DND-41 (cell line): ENCODE data around the gene GRIK2.

ENCODE experiments used
- EZH2 ChIP-seq: IDR thresholded peaks from 3 replicates; pipeline ENCODE4 v1.6.1; 2012; ENCODE audit warnings: borderline replicate concordance, low read depth, mild to moderate bottlenecking, moderate library complexity, low read length, inconsistent platforms; ENCODE audit not compliant: severe bottlenecking
- TF ChIP-seq, protein P1 (sequence below): IDR thresholded peaks from 2 replicates; pipeline ENCODE4 v1.5.1; 2012; ENCODE audit warnings: borderline replicate concordance, low read length, moderate library complexity, mild to moderate bottlenecking; ENCODE audit not compliant: poor library complexity, severe bottlenecking; ENCODE audit errors: extremely low read depth

DNA sequence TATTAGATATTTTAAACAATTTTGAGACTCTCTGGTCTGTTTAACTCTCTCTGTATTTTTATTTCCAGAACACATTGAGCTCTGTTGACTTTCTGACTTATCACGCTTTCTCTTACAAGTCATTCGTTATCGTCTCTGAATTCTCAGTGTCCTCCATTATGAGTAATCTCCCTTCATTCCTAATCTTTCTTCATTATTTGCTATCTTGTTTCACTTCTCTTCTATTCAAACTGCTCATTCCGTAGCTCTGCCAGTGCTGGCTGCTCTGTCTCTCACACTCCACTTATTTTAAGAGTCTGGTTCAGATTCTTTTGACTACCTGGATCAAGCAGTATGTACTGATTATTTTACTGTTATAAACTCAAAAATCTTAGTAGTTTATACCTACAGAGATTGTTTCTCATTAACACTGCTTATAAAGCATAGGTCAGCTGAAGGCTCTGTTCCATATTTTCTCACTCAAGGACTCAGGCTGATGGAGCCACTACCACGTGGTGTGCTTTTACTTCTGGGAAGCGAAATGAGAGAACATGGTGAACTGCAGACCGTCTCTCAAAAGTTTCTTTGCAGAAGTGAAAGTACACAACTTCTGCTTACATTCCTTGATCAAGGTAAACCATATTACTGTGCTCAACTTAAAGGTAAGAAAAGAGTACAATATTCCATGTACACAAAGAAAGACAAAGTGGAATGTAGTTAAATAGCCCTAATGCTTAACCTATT is 485.2 kb downstream of the GRIK2 start:
- TF ChIP-seq, protein P1, sequence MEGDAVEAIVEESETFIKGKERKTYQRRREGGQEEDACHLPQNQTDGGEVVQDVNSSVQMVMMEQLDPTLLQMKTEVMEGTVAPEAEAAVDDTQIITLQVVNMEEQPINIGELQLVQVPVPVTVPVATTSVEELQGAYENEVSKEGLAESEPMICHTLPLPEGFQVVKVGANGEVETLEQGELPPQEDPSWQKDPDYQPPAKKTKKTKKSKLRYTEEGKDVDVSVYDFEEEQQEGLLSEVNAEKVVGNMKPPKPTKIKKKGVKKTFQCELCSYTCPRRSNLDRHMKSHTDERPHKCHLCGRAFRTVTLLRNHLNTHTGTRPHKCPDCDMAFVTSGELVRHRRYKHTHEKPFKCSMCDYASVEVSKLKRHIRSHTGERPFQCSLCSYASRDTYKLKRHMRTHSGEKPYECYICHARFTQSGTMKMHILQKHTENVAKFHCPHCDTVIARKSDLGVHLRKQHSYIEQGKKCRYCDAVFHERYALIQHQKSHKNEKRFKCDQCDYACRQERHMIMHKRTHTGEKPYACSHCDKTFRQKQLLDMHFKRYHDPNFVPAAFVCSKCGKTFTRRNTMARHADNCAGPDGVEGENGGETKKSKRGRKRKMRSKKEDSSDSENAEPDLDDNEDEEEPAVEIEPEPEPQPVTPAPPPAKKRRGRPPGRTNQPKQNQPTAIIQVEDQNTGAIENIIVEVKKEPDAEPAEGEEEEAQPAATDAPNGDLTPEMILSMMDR: no peak
- TF ChIP-seq EZH2: no peak
